Measurements from ENCODE around the gene KARS1.

KARS1 gene

GRCh38 chr16:75647492-75648264 is at the start of gene KARS1, which contains the start of gene TERF2IP:
TSS of gene KARS1 (minus strand) at chr16:75647665. CDS start at chr16:75647639, 26 bp downstream.
TSS of gene TERF2IP (plus strand) at chr16:75647773. CDS start at chr16:75647883, 110 bp downstream.
- peak; percentile 91 for TF ChIP-seq ZFX (IDR thresholded peaks at IDR 0.05)
- TF ChIP-seq, protein P1, sequence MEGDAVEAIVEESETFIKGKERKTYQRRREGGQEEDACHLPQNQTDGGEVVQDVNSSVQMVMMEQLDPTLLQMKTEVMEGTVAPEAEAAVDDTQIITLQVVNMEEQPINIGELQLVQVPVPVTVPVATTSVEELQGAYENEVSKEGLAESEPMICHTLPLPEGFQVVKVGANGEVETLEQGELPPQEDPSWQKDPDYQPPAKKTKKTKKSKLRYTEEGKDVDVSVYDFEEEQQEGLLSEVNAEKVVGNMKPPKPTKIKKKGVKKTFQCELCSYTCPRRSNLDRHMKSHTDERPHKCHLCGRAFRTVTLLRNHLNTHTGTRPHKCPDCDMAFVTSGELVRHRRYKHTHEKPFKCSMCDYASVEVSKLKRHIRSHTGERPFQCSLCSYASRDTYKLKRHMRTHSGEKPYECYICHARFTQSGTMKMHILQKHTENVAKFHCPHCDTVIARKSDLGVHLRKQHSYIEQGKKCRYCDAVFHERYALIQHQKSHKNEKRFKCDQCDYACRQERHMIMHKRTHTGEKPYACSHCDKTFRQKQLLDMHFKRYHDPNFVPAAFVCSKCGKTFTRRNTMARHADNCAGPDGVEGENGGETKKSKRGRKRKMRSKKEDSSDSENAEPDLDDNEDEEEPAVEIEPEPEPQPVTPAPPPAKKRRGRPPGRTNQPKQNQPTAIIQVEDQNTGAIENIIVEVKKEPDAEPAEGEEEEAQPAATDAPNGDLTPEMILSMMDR (conservative IDR thresholded peaks at IDR 0.05) = no peak
- peak within 1 kb of the TSS; percentile 96 for H3K27ac ChIP-seq

GRCh38 chr16:75695708-75696107 is 48.2 kb upstream of the KARS1 start:
- no peak for TF ChIP-seq ZFX (IDR thresholded peaks at IDR 0.05)
- TF ChIP-seq, protein P1 (conservative IDR thresholded peaks at IDR 0.05) = peak; percentile 43

GRCh38 chr16:75687361-75687760 is 39.9 kb upstream of the KARS1 start:
- no peak overlapping the region for H3K27ac ChIP-seq
- TF ChIP-seq, protein P1 (conservative IDR thresholded peaks at IDR 0.05) = no peak
- TF ChIP-seq ZFX (IDR thresholded peaks at IDR 0.05) = no peak

More at GRCh38 chr16:75695708-75696107, 48.2 kb upstream of the KARS1 start:
- no peak overlapping the region for H3K27ac ChIP-seq

GRCh38 chr16:75682308-75682707 is 34.8 kb upstream of the KARS1 start:
- no peak overlapping the region for H3K27ac ChIP-seq
- TF ChIP-seq ZFX (IDR thresholded peaks at IDR 0.05) = no peak

DNA sequence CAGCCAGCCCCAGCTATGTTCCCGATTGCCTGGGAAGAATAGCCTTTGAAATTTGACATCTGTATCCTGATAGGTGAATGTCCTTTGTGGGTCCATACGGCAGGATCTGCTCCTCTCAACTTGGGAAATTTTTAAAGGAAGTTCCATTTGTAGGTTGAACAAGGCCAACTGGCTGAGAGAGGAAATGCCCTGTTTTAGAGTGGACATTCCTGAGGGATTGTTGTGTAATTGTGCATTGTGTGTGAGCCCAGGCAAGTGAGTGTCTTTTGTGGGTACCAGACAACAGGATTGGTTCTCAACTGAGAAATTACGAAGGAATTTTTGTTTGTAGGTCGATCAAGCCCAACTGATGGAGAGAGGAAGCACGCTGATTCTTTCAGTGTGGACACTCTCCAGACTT is 31.9 kb upstream of the KARS1 start:
- H3K27ac ChIP-seq = no peak overlapping the region
- TF ChIP-seq, protein P1 (conservative IDR thresholded peaks at IDR 0.05) = no peak

GRCh38 chr16:75676909-75677308 is 29.4 kb upstream of the KARS1 start, which contains the start of gene CPHXL2:
TSS of gene CPHXL2 (minus strand) at chr16:75677009. CDS start at chr16:75676999, 10 bp downstream.
- TF ChIP-seq ZFX (IDR thresholded peaks at IDR 0.05) = no peak
- TF ChIP-seq, protein P1 (conservative IDR thresholded peaks at IDR 0.05) = no peak
- H3K27ac ChIP-seq = no peak within 1 kb of the TSS

GRCh38 chr16:75667503-75667902 is 20.0 kb upstream of the KARS1 start:
- no peak overlapping the region for H3K27ac ChIP-seq
- no peak for TF ChIP-seq ZFX (IDR thresholded peaks at IDR 0.05)
- TF ChIP-seq, protein P1 (conservative IDR thresholded peaks at IDR 0.05) = no peak
